Heart left ventricle (tissue), 13 donors: ENCODE results near the gene PXYLP1.

ENCODE experiments used
- POLR2A ChIP-seq, 2 donors: fragments of 450-650 bp; IDR thresholded peaks; one replicate each; pipeline ENCODE4 v1.6.1; 2017; ENCODE audit warnings: antibody characterized with exemption in 2 of 2, mild to moderate bottlenecking in 2 of 2, moderate library complexity in 2 of 2
- TF ChIP-seq, protein P1 (sequence below), 12 donors: fragments of 200-600 bp; sonication (generic) in 4 of 12; IDR thresholded peaks; one replicate each; pipeline versions ENCODE4 v1.5.0 to v1.8.0; 2018 to 2022; ENCODE audit warnings: antibody characterized with exemption in 12 of 12, mild to moderate bottlenecking in 5 of 12
- donor health status: ischemic (EF 13 %, LVEDD 7.1; RV severe dilation, severe dysfunction).
- donor health status: DM: no; HTN: yes; CAD: no.
- donor health status: DM: no; HTN: no; CAD: no.
- donor health status: ischemic (EF 25% LVEDD 6.9; RV normal size, moderate dysfunction).
- donor health status: ischemic (EF 25% LVEDD 5.7; RV mildly dilated, moderate dysfunction).
- donor health status: ischemic (EF 35%, LVEDD 5.7; RV mildly dilated, moderate dysfunction).
- donor health status: nonischemic (EF 11% LVEDD 7.7; RV severe dilation, severe dysfunction).
- donor health status: DM: yes; HTN: yes; CAD: no.
- donor health status: PGD.
- donor health status: ischemic (EF 29% LVEDD 5.4; RV normal size, mild dysfunction).
- donor health status: nonischemic (EF 23%, LVEDD 6.1; RV moderate dilation, normal function).

DNA sequence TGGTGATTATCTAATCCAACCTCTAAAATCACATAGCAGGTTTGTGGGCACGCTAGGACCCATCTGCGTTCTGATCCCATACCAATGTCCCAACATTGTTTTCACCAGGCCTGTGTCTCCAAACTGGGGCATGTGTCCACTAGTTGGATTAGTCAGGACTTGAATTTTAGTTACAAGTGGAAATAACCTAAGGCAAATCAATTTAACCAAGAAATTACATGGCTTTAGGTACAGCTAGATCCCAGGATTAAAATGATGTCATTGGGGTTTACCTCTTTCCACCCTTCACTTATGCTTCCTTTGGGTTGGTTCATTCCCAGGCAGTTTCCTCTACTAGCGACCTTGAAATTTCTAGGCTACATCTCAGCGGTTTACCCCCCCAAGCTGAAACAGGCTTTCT lies 47.2 kb upstream of the PXYLP1 start:
- TF ChIP-seq, protein P1, sequence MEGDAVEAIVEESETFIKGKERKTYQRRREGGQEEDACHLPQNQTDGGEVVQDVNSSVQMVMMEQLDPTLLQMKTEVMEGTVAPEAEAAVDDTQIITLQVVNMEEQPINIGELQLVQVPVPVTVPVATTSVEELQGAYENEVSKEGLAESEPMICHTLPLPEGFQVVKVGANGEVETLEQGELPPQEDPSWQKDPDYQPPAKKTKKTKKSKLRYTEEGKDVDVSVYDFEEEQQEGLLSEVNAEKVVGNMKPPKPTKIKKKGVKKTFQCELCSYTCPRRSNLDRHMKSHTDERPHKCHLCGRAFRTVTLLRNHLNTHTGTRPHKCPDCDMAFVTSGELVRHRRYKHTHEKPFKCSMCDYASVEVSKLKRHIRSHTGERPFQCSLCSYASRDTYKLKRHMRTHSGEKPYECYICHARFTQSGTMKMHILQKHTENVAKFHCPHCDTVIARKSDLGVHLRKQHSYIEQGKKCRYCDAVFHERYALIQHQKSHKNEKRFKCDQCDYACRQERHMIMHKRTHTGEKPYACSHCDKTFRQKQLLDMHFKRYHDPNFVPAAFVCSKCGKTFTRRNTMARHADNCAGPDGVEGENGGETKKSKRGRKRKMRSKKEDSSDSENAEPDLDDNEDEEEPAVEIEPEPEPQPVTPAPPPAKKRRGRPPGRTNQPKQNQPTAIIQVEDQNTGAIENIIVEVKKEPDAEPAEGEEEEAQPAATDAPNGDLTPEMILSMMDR (IDR thresholded peaks at IDR 0.05), result no peak
- no peak for TF ChIP-seq POLR2A (IDR thresholded peaks at IDR 0.05)
